Activated CD4-positive, alpha-beta T cell treated with anti-CD3 and anti-CD28 coated beads, Interleukin-10, Interleukin-2, amounts not matched to agents 100 ng/mL and 50 ng/mL, durations not matched to agents 16 hours and 8 hours (primary cell): ENCODE data around the gene GTPBP1.

ENCODE experiments used
- DNase-seq: peaks from one replicate; pipeline ENCODE4 v3.0.0-alpha.2; 2020

GTPBP1 gene

DNA sequence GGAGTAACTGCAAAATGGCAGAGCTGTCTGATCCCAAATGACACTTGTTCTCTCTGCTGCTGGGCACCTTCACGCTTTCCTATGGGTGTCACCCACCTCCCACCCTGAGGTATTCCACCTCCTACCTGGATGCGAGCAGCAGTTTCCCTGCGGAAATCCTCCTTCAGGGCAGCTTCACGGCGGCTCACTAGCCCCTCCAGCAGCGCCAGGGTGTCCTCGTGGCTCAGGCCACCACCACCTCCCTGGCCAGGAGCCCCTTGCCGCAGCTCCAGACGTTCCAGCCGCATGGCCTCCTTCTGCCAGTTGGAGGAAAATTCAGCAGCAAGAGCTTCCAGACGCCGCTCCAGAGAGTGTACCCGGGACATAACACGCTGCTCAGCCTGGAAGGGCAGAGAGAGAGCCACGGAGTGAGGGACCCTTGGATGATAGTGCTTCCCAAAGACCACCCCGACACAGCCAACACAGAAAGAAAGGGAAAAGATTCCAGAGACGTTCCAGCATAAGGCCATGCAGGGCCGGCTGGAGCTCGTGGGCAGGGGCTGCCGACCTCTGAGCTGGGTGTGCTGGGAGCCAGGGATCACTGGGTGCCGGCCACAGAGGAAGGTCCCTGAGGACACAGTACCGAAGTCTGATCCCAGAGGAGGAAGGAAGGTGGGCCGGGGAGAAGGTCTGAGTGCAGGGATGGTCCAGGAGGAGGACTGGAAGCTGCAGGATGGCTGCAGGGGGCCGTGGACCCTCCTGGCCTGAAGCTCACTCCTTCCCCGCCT lies 36.6 kb downstream of the GTPBP1 start:
- DNase-seq = no peak

DNA sequence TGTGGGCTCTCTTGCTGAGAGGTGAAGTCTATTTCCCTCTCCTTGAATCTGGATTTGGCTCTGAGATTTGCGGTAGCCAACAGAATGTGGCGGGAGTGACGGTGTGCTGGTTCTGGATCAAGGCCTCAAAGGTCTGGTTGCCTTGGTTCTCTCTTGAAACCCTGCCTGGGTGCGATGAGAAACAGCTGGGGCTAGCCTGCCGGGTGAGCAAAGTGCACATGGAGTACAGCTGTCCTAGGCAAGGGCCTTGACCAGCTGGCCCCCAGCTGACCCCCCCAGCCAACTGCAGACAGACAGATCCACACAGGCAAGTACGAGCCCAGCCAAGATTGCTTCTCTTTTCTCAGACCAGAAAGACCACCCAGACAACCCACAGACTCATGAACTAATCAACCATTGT lies 39.2 kb downstream of the GTPBP1 start:
- DNase-seq = no peak

DNA sequence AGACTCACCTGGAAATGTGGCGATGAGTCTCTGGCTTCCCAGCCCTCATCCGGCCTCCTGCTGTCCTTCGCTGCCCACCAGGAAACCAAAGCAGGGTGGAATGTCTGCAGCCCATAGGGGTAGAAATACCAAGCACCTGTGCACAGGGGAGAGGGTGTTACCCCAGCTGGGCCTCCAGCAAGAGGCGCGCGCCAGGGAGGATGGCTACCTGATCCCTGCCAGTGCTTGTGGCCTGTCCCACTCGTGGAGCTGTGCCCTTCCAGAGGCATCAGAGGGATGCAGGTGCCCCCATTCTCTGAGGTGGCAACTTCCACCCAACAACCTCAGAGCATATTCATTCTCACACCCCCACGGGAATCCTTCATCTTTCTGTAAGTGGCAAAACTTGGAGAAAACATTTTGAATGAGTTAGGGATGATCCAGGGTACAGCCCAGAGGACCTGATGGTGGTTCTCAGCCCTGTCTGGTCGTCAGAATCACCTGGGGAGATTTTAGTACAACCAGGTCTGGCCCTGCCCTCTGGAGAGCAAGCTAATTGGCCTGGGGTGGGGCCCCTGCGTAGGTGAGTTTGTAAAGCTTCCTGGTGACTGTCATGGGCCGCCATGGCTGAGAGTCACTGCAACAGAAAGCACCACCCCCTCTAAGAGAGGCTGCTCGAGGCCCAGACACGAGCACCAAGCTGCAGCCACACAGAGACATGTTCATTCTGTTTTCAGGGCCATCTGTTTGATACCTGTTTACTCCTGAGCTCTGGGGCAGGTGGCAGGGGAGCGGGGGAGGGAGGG lies 40.1 kb downstream of the GTPBP1 start:
- DNase-seq = no peak

DNA sequence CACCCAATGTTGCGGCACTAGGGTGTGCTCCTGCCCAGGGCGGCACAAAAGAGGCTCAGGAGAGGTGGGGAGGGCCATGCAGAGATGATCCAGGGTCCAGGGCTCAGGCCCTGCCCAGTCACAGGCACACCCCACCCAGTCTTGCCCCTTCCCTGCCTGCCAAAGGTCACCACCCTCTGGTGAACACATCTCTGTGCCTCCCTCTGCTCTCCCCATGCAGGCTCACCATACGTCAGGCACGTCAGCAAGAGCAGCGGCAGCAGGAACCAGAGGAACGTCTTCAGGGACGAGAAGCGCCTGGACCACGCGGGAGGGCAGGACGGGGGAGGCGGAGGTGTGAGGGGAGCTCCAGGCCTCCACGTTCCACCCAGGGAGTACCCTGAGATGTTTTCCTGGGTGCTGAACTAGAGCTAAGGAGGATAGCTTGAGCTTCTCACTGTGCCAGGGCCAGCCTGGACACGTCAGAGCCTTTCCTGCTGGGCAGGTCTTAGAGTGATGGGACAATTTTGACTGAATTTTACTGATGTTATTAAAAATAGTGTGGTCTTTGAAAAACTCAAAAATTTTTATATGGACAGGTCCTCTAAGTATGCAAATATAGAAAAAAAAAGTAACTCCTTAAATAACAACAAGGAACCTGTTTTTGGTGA lies 42.9 kb downstream of the GTPBP1 start:
- DNase-seq = no peak

DNA sequence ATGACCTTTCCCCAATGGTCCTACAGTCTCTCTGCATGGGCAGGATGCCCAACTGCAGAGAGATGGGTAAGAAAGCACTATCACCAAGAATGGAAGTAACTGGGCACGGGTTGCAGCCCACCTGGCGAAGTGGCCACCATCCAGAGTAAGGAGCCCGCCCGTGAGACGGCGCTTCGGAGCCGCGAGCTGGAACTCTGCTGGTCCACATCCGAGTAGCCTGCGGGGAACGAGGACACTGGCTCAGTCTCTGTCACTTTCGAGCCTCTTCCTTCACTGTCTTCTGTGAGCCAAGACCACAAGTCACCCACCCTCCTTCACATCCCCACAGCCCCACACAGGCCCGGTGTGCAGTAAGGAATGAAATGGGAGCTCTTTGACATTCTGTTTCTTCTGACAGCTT lies 44.4 kb downstream of the GTPBP1 start:
- no peak for DNase-seq

DNA sequence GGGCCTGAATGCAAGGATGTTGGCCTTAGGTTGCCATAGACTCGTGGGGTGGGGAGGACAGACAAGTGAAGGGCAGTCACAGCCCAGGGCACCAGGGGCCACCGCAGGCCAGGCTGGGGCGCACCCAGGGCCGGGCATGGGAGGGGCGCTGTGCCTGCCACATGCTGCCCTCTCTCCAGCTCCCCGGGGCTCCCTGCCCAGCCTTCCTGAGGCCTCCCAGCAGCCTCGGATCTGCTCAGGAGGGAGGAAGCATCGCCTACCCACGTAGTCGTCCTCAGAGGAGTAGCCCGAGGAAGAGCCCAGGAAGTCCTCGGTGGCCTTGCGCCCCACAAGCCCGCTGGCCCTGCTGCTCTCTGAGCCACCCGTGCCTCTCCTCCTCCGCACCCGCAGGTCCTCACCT lies 44.9 kb downstream of the GTPBP1 start:
- no peak for DNase-seq

DNA sequence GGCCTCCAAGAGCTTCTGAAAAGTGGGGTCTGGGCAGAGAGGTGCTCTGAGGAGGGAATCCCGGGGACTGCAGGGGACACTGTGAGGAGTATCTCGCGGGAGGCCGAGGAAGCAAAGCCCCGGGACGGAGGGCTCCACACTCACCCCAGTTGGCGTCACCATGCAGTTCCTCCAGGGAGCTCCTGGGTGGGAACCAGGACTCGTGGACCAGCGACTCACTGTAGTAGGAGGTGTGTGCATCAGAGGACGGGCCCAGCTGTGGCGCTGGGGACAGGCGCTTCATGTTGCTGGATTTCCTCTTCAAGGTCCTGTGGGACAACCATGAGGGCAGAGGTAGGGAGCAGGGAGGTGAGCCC lies 45.3 kb downstream of the GTPBP1 start:
- DNase-seq = no peak

DNA sequence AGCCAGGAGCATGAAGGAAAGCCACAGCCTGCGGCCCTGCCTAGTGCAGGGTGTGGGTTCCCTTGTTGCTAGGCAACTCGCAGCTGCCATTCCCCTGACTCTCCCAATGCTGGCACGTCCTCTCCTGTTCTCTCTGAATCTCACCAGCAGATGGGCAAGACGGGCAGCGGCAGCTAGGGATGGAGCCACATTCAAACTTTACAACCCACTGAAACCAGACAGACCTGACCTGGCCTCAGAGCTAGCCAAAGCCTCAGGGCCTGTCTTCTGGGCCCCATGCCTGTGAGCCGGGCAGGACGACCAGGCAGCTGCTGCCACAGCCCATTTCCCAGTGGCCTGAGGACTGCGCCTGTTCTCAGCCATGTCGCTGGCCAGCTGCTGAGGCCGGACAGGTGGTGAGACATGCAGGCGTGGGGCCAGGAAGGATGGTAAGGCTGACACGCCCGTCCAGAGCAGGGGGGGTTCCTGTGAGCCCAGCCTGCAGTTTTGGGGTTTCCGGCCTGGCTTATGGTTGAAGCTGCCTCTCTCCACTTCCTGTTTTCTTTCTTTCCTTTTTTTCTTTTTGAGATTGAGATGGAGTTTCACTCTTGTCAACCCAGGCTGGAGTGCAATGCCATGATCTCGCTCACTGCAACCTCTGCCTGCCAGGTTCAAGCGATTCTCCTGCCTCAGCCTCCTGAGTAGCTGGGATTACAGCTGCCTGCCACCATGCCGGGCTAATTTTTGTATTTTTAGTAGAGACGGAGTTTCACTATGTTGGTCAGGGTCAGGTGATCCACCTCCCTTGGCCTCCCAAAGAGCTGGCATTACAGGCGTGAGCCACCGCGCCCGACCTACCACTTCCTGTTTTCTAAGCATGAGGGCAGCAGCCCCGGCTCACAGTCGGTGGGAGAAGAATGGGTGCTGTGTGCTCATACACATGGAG lies 45.9 kb downstream of the GTPBP1 start:
- peak; percentile 88 for DNase-seq

DNA sequence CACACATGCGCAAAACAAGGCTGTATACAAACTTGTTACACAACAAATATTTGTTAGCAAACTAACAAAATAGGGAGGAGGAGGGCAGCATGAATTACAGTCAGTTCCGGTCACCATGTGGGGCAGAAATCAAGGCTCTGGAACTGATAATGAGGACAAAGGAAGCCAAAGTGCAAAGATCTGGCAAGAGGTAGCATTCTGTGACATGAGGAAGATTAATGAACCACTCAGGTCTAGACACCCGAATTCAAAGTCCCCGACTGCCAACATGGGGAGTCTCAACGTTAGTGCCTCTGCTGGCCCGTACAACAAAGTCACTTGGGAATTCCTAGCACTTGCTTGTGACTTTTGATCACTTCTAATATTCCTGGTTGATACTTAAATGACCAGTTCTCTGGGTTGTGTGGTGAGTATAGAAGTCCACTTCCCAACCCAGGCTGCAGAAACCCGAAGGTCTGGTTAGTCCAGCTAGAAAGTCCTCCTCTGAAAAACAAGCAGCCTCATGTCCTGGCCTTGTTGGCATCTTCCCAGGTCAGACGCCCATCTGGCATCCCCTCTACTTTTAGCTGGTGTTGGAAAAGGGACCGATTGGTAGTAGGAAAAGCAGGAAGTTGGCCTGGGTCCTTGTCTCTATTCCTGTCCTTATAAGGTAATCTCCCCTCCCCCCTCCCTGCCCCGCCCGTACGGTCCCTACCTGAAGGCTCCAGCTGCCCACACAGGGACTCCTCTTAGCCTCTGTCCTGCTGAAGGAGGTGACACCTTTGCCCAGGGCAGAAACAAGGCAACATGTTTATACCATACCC lies 48.4 kb downstream of the GTPBP1 start:
- DNase-seq = peak; percentile 51

DNA sequence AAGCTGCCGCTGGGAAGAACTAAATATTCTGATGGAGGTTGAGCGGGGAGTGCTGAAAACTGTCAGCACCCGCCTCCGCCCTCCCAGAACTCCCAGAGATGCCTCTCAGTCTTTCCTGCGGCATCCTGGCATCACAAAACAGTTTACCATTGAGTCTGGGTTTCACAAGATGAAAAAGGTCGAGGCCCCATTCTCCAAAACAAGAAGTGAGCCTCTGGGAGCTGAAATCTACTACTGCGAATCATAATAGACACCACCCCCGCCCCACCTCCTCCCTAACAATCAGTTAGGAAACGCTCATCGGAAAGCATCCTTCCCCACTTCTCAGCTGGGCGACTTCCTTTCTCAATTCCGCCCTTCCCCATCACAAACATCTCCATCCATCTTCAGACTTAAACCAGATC lies 49.0 kb downstream of the GTPBP1 start:
- peak; percentile 56 for DNase-seq

DNA sequence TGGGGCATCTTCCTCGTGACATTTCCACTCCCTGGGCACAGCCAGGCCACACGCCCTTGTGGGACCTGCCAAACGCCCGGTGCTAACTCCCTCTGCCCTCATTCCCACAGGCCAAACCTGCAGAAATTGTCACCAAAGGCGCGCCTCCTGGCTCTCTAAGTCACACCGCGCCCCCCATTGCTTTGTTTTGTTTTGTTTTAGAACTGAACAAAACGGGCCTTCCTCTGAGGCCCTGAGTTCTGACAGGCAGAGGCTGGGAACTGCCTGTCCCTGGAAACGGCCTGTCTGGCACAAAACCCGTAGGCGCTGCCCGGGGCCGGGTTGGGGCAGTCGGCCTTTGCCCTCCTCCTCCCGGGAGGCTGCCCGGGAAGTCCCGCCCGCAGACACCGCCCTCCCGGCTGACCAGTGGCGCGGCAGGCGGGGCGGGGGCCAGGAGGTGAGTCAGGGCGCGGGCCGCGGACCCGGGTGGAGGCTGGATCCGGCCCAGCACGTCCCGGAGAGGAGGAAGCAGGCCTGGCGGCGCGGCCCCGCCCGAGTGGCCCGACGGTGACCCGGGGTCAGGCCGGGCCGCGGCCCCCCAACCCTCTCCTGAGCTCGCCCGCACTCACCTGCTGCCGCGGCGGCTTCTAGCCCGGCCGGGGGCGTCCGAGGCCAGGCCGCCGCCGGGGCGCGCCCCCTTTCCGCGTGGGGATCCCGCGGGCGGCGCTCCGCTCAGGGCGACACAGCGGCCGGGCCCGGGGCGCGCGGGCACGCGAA lies 49.6 kb downstream of the GTPBP1 start:
- peak; percentile 75 for DNase-seq

DNA sequence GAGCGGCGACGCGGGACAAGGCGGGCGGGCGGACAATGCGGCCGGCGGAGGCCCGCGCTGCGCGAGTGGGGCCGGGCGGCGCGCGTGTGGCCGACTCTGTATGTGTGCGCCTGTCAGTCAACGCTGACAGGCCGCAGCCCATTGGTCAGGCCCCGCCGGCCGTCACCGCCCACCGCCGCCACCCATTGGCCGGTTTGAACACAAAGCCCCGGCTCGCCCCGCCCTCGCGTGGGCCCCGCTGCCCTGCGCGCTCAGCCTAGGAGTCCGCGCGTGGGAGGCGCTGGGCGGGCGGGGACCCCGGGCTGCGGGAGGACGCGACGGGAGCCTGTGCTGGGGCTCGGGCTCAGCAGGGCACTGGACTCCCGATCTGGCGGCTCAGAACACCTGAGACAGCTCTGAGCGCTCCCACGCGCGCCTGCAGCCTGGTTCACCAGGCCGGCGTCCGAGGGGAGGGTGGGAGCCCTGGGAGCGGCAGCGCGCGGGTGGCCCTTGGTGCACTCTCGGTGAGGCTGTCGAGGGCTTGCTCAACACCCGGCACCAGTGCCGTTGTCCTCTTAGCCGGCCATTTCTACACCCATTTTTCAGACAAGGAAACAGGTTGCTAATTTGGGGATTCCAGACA lies 50.3 kb downstream of the GTPBP1 start, which contains the start of gene SUN2:
TSS of gene SUN2 (minus strand) at position 88 of the 622 bp plus-strand sequence. CDS start 3,370 bp downstream, outside the sequence.
- DNase-seq = peak; percentile 94

DNA sequence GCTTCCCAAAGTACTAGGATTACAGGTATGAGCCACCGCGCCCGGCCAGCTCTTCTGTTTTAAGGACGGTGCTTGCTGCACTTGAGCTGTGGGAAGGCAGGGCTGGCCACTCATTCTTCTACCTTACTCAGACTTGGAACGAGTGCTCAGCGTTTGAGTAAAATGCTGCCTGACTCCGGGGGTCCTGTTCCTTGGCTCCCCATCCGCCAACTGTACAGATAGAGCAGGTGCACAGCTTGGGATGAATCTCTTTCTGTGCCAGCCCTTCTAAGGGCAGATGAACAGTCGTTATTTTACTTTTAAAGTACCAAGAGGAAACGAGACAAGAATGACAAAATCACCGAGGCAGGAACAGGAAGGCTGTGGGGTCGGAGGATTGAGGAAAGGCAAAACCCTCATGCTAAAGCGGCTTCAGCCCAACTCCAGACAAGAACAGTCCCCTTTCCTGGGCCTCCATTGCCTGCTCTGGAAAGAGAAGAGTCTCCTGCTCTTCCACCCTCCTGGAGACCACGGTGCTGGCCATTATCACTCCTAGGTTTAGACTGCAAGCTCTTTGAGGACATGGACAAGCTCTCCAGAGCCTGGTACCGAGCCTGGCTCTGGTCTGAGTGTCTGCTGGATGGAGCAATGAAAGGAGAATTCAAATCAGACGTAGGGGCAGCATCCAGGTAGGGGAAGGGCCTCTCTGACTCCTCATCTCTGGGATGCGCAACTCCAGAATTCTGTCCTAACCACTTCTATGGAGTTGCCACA lies 51.1 kb downstream of the GTPBP1 start:
- peak; percentile 73 for DNase-seq

DNA sequence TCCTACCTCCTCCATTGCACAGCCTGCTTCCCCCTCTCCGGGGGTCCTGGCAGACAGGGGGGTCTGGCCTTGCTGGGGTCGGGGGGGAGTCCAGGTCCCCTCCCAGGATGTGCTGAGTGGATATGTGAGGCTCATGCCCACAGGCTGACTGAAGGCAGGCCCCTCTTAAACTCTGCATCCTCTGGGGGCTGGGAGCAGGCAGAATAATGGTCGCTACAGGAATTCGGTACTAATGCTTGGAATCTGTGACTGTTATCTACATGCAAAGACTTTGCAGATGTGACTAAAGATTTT lies 51.7 kb downstream of the GTPBP1 start:
- no peak for DNase-seq

DNA sequence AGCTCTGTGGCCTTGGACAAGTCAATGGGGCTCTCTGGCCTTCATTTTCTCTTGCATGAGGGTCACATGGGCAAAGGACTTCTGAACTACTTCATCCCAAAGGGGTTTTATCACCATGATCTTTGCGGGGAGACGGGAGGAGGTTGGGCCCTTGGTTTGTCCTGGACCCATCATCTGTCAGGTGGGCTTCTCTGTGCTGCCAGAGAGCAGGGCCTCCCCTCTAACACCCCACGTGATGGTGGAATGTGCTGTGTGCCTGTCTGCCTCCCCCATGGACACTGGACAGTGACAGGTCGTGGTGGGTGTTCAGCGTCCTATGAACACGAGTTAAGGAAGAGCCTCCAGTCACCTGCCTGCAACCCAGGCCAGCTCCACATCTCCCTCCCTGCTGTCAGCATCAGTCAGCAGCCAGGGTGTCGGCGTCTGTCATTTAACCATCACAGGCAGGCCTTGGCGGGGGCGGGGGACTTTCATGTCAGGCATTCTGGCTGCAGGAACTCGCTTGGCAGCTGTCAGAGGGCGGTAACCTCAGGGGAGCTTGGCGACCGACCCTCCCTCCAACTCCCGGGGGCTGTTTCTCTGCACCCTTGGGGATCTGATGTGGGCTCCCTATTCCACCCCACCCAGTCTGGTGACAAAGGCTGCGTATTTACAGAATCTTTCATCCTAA lies 52.7 kb downstream of the GTPBP1 start:
- DNase-seq = peak; percentile 56

DNA sequence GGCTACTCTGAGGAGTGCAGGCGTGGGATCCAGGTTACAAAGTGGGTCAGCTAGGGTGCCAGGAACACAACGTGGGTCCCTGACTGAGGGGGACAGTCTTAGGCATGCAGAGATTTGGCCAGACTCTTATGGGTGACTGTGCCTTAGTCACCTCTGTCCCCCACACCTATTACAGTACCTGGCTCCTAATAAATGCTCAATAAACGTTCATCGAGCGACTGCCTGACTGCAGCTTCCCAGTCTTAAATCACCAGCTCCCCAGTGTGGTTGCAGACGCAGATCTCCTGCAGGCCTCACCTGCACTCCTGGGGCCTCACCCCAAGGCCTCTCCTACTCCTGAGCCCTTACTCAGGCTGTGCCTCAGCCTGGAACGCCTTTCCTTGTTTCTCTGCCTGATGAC lies 53.3 kb downstream of the GTPBP1 start:
- DNase-seq = no peak

DNA sequence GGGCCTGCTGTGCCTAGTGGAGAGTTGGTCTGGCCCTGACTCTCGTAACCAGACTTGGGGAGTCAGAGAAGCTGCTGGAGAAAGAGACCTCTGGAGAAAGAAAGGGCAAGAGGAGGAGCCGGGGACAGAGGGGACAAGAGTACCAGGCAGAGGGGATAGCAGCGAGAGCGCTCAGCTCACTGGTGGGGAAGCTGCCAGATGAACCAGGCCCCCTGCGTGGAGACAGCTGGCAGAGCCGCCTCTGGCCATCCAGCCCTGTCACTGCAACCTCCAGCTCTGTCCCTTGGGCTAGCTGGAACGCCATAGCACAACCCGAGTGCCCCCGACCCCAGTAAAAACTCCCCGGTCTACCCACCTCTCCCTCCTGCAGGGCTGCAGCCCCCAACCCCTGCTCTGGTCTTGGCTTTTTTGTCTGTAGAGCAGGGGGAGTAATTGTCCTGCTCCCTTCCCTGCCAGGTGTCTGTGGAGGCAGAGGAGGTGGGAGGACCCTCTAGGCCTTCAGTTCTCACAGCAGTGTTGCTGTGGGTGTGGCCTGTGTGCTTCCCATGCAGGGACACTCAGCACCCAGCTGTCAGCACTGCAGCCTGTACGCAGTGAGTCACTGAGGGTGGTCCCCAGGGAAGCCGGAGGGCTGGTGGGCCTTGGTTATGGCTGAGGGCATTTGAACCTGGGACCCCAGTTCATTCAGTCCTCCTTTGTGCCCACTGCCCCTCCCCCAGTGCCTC lies 54.9 kb downstream of the GTPBP1 start:
- DNase-seq = no peak
